MM.1S (cell line): ENCODE results near the gene LRRC8C.

ENCODE experiments used
- DNase-seq: peaks from one replicate; pipeline ENCODE4 v3.0.0-alpha.2; 2015
- H2AFZ ChIP-seq: fragments of 300-600 bp; sonication (generic); 2 replicates; pipeline ENCODE4 v1.6.0; 2016; ENCODE audit warnings: antibody characterized with exemption, low read length
- H3F3A ChIP-seq: fragments of 300-600 bp; sonication (generic); 2 replicates; pipeline ENCODE4 v1.6.1; 2016; ENCODE audit warnings: mild to moderate bottlenecking, antibody characterized with exemption, low read length, moderate library complexity, mixed read lengths; ENCODE audit not compliant: insufficient read depth
- H3K27ac ChIP-seq: fragments of 300-600 bp; sonication (generic); 2 replicates; pipeline ENCODE4 v1.5.1; 2016; ENCODE audit warnings: mild to moderate bottlenecking, low read length
- H3K27me3 ChIP-seq: fragments of 300-600 bp; sonication (generic); replicated peaks from 2 replicates; pipeline ENCODE4 v1.6.0; 2016; ENCODE audit warnings: low read length; ENCODE audit not compliant: insufficient read depth
- H3K36me3 ChIP-seq: fragments of 300-600 bp; sonication (generic); replicated peaks from 2 replicates; pipeline ENCODE4 v1.6.1; 2016; ENCODE audit warnings: mild to moderate bottlenecking, low read length, mixed read lengths; ENCODE audit not compliant: insufficient read depth
- H3K4me1 ChIP-seq: fragments of 300-600 bp; sonication (generic); 2 replicates; pipeline ENCODE4 v1.6.1; 2016; ENCODE audit warnings: low read length, mixed read lengths
- H3K4me2 ChIP-seq: fragments of 300-600 bp; sonication (generic); 2 replicates; pipeline ENCODE4 v1.6.0; 2016; ENCODE audit warnings: low read depth, low read length
- H3K4me3 ChIP-seq: fragments of 300-600 bp; sonication (generic); 2 replicates; pipeline ENCODE4 v1.5.1; 2016; ENCODE audit warnings: low read length, mixed read lengths
- H3K79me2 ChIP-seq: fragments of 300-600 bp; sonication (generic); 2 replicates; pipeline ENCODE4 v1.6.1; 2016; ENCODE audit warnings: mixed run types, low read length, mixed read lengths
- H3K9ac ChIP-seq: fragments of 300-600 bp; sonication (generic); 2 replicates; pipeline ENCODE4 v1.6.1; 2016; ENCODE audit warnings: low read length, mixed read lengths
- H3K9me2 ChIP-seq: fragments of 300-600 bp; sonication (generic); replicated peaks from 2 replicates; pipeline ENCODE4 v1.6.1; 2016; ENCODE audit warnings: mild to moderate bottlenecking, low read length, mixed read lengths; ENCODE audit not compliant: insufficient read depth
- H3K9me3 ChIP-seq: fragments of 300-600 bp; sonication (generic); replicated peaks from 2 replicates; pipeline ENCODE4 v1.6.1; 2016; ENCODE audit warnings: mild to moderate bottlenecking, low read length, mixed read lengths; ENCODE audit not compliant: insufficient read depth
- H4K20me1 ChIP-seq: fragments of 300-600 bp; sonication (generic); 2 replicates; pipeline ENCODE4 v1.6.1; 2016; ENCODE audit warnings: mild to moderate bottlenecking, low read length, moderate library complexity, mixed read lengths; ENCODE audit not compliant: insufficient read depth
- CTCF ChIP-seq: fragments of 300-600 bp; sonication (generic); IDR thresholded peaks from 2 replicates; pipeline ENCODE4 v1.5.1; 2016; ENCODE audit warnings: antibody characterized with exemption, low read length, mixed read lengths
- EZH2 ChIP-seq: fragments of 300-600 bp; sonication (generic); optimal IDR thresholded peaks from 2 replicates; pipeline ENCODE3; 2017; ENCODE audit warnings: low read depth, mild to moderate bottlenecking, antibody characterized with exemption, low read length, mixed read lengths
- EZH2phosphoT487 ChIP-seq: fragments of 300-600 bp; sonication (generic); IDR thresholded peaks from 2 replicates; pipeline ENCODE4 v1.6.1; 2018; ENCODE audit warnings: antibody characterized with exemption, low read length

LRRC8C gene

GRCh38 chr1:89660224-89661061 lies 27.5 kb downstream of the LRRC8C start:
- Histone ChIP-seq H3K27me3 (no peaks in the 10 kb centered on the region), H2AFZ (no peak overlapping the region), H3K9me3 (no peaks in the 10 kb centered on the region), H3K27ac (no peak overlapping the region), H4K20me1 (no peaks in the 10 kb centered on the region), H3K36me3 (no peaks in the 10 kb centered on the region), H3K79me2 (peaks cover 84% of the 10 kb centered on the region), H3F3A (no peaks in the 10 kb centered on the region; the same call in 1 of the 2 replicates), H3K4me3 (no peak overlapping the region), H3K9me2 (no peaks in the 10 kb centered on the region), H3K9ac (no peak overlapping the region), H3K4me1 (peaks cover 7% of the 10 kb centered on the region; the same call in 1 of the 2 replicates), H3K4me2 (no peak overlapping the region)
- TF ChIP-seq CTCF, result no peak
- no peak for TF ChIP-seq EZH2
- no peak for TF ChIP-seq EZH2phosphoT487
- no peak for DNase-seq

GRCh38 chr1:89665941-89666340 lies 33.0 kb downstream of the LRRC8C start:
- Histone ChIP-seq H2AFZ (no peak overlapping the region), H3K9me2 (no peaks in the 10 kb centered on the region), H3K4me3 (no peak overlapping the region), H3K27ac (no peak overlapping the region), H4K20me1 (no peaks in the 10 kb centered on the region), H3K9me3 (no peaks in the 10 kb centered on the region), H3K9ac (no peak overlapping the region), H3K79me2 (peaks cover 74% of the 10 kb centered on the region), H3K4me1 (peaks cover 14% of the 10 kb centered on the region), H3K36me3 (no peaks in the 10 kb centered on the region), H3K4me2 (no peak overlapping the region), H3K27me3 (no peaks in the 10 kb centered on the region), H3F3A (peaks cover 18% of the 10 kb centered on the region; the same call in 1 of the 2 replicates)
- no peak for DNase-seq
- TF ChIP-seq CTCF (no peak), EZH2phosphoT487 (no peak), EZH2 (no peak)

GRCh38 chr1:89666640-89667039 lies 33.7 kb downstream of the LRRC8C start:
- H3K27me3 ChIP-seq, result no peaks in the 10 kb centered on the region
- H2AFZ ChIP-seq, result no peak overlapping the region
- no peaks in the 10 kb centered on the region for H4K20me1 ChIP-seq
- H3K4me3 ChIP-seq, result no peak overlapping the region
- peaks cover 22% of the 10 kb centered on the region; the same call in 1 of the 2 replicates for H3F3A ChIP-seq
- H3K4me1 ChIP-seq, result peaks cover 21% of the 10 kb centered on the region
- peaks cover 74% of the 10 kb centered on the region for H3K79me2 ChIP-seq
- TF ChIP-seq CTCF, result no peak
- TF ChIP-seq EZH2phosphoT487, result no peak
- TF ChIP-seq EZH2, result no peak
- H3K9me3 ChIP-seq, result no peaks in the 10 kb centered on the region
- H3K4me2 ChIP-seq, result no peak overlapping the region
- no peaks in the 10 kb centered on the region for H3K9me2 ChIP-seq
- no peak overlapping the region for H3K9ac ChIP-seq
- DNase-seq, result no peak
- no peak overlapping the region for H3K27ac ChIP-seq
- no peaks in the 10 kb centered on the region for H3K36me3 ChIP-seq
